ENCODE data around the gene MCM10.

GRCh38 chr10:13256627-13257026 is 95.3 kb downstream of the MCM10 start:
- no peak for TF ChIP-seq CTCF (IDR thresholded peaks at IDR 0.05)
- TF ChIP-seq POLR2A (IDR thresholded peaks at IDR 0.05), result no peak

Measured in vagina (tissue), 2 donors.